Muscle of leg (tissue), 11 donors: ENCODE data around the gene ADGRL3. TPM values are rescaled to one million over a fixed set of nuclear protein-coding genes. Genes with fewer than 3 reads are reported as not detected.

Experiments
- DNase-seq: peaks from one replicate; pipeline ENCODE4 v3.0.0; 2013
- H3K27ac ChIP-seq: one replicate; pipeline ENCODE4 v1.5.1; 2013; ENCODE audit warnings: mild to moderate bottlenecking, low read length, control low read depth
- H3K27me3 ChIP-seq: one replicate; pipeline ENCODE4 v1.6.1; 2013; ENCODE audit warnings: low read length; ENCODE audit not compliant: control insufficient read depth, insufficient read depth
- H3K36me3 ChIP-seq: one replicate; pipeline ENCODE4 v1.6.1; 2013; ENCODE audit warnings: low read length; ENCODE audit not compliant: control insufficient read depth, insufficient read depth
- H3K4me1 ChIP-seq: one replicate; pipeline ENCODE4 v1.6.1; 2013; ENCODE audit warnings: low read length; ENCODE audit not compliant: control insufficient read depth, insufficient read depth
- H3K4me3 ChIP-seq: one replicate; pipeline ENCODE4 v1.5.1; 2013; ENCODE audit warnings: low read length, control low read depth
- H3K9me3 ChIP-seq: replicated peaks from 2 replicates; pipeline ENCODE4 v1.6.1; 2013; ENCODE audit warnings: low read depth, low read length; ENCODE audit not compliant: control insufficient read depth
- WGBS: methylation state at CpG from one replicate; pipeline ENCODE4 v1.1.5; 2013; ENCODE audit warnings: missing lambda C conversion rate; ENCODE audit not compliant: insufficient coverage; 5-methylcytosine and 5-hydroxymethylcytosine counted together
- polyA plus RNA-seq, 8 donors: library from polyadenylated mRNA; unstranded; fragments of 120-200 nt; gene quantifications; one replicate each; pipeline versions ENCODE4 v1.2.1 to v1.2.3, GENCODE V29; 2013; ENCODE audit warnings: inconsistent platforms in 1 of 8, low replicate concordance in 1 of 8; ENCODE audit not compliant: insufficient read length in 8 of 8, insufficient read depth in 1 of 8
- total RNA-seq: library from RNA; stranded (reverse); fragments of 120-200 nt; gene quantifications from one replicate; pipeline ENCODE4 v1.2.4, GENCODE V29; 2013

The ADGRL3 gene
- total and polyA plus RNA-seq, 9 donors: 11.8 to 40.7 (median 24.8) TPM

- Histone ChIP-seq H3K36me3 (no peaks in the 10 kb centered on the region), H3K27ac (no peak overlapping the region), H3K4me1 (peaks cover 2% of the 10 kb centered on the region), H3K9me3 (no peaks in the 10 kb centered on the region), H3K27me3 (no peaks in the 10 kb centered on the region), H3K4me3 (no peak overlapping the region)
- no CpG with 5 or more reads among the region's 1 CpG for WGBS
- no peak for DNase-seq
Observed at GRCh38 chr4:61405307-61405706, 205.2 kb downstream of the ADGRL3 start.

GRCh38 chr4:61406677-61407076 is 206.6 kb downstream of the ADGRL3 start:
- H3K27me3 ChIP-seq: no peaks in the 10 kb centered on the region
- H3K4me1 ChIP-seq: peaks cover 2% of the 10 kb centered on the region
- no peaks in the 10 kb centered on the region for H3K36me3 ChIP-seq
- no peak overlapping the region for H3K4me3 ChIP-seq
- H3K9me3 ChIP-seq: no peaks in the 10 kb centered on the region
- H3K27ac ChIP-seq: no peak overlapping the region
- DNase-seq: no peak
- WGBS: no CpG with 5 or more reads among the region's 2 CpGs

DNA sequence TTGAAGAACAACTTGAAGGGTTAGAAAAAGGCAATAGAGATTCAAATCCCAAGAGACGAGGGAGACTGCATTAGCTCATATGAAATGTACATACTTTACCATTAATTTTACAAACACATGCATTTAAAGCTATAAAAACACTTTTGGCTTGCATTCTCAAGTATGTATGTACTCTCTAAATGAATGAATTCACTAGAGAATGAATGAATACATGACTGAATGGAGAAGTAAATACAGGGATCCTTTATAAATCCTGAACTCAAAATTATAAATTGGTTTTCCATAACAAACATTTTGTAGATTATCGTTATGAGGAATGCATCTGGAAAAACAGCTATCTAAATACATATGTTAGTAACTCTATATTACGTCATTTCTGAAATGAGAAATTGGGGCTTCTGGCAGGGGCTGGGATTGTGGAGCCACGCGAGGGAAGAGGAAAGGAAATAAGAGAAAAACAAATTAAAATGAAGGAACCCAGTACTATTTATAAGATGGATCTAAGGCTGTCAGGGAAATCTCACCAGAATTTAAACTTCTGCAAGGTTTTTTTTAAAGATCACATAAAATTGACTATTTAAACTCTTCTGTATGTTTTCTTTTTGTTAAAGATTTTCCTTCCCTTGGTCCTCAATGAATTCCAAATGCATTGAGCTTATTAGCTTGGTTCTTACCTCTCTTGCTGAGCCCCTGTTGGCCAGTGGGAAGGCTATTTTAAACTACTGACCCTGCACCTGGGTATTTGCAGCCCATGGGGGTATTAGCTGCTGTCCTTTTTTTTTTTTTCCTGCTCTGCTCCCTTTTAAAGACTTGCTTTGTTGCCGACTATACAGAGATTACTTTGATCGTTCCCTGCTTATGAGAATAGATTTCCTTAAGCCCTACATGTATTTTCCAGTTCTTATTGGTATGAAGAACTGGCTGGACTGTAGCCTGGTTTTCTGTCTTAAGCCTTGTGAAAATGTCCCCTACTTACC is 207.8 kb downstream of the ADGRL3 start:
- Histone ChIP-seq H3K9me3 (no peaks in the 10 kb centered on the region), H3K27me3 (no peaks in the 10 kb centered on the region), H3K4me1 (peaks cover 2% of the 10 kb centered on the region), H3K27ac (peak overlapping the region; percentile 73), H3K4me3 (no peak overlapping the region), H3K36me3 (no peaks in the 10 kb centered on the region)
- peak; percentile 88 for DNase-seq
- WGBS: no CpG with 5 or more reads among the region's 7 CpGs

GRCh38 chr4:61408861-61409260 is 208.7 kb downstream of the ADGRL3 start:
- no peak overlapping the region for H3K4me3 ChIP-seq
- no peak for DNase-seq
- H3K36me3 ChIP-seq: no peaks in the 10 kb centered on the region
- no peaks in the 10 kb centered on the region for H3K9me3 ChIP-seq
- H3K4me1 ChIP-seq: peaks cover 2% of the 10 kb centered on the region
- no peaks in the 10 kb centered on the region for H3K27me3 ChIP-seq
- no peak overlapping the region for H3K27ac ChIP-seq

DNA sequence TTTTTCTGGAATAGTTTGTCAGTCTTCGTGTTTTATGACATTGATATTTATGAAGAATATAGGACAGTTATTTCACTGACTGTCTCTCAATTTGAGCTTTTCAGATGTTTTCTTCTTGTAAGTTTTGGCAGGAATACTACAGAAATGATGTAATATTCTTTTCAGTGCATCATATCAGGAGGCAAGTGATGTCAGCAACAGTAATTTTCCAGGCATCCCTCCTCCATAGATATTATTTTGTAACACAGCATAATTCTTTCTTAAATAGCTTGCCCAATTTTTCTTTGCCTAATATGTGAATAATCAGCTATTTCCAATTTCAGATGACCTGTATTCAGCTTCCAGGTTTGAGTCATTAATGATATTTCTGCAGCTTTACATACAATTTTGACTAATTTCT is 211.1 kb downstream of the ADGRL3 start:
- DNase-seq: no peak
- WGBS: no CpG with 5 or more reads among the region's 1 CpG
- no peaks in the 10 kb centered on the region for H3K9me3 ChIP-seq
- H3K4me3 ChIP-seq: no peak overlapping the region
- no peaks in the 10 kb centered on the region for H3K27me3 ChIP-seq
- no peak overlapping the region for H3K27ac ChIP-seq
- no peaks in the 10 kb centered on the region for H3K36me3 ChIP-seq
- peaks cover 2% of the 10 kb centered on the region for H3K4me1 ChIP-seq

GRCh38 chr4:61425315-61425714 is 225.2 kb downstream of the ADGRL3 start:
- Histone ChIP-seq H3K9me3 (no peaks in the 10 kb centered on the region), H3K4me1 (no peaks in the 10 kb centered on the region), H3K36me3 (no peaks in the 10 kb centered on the region), H3K27me3 (no peaks in the 10 kb centered on the region), H3K4me3 (no peak overlapping the region), H3K27ac (no peak overlapping the region)
- no peak for DNase-seq
- WGBS: 100% methylated on average over 3 of the region's 4 CpGs

DNA sequence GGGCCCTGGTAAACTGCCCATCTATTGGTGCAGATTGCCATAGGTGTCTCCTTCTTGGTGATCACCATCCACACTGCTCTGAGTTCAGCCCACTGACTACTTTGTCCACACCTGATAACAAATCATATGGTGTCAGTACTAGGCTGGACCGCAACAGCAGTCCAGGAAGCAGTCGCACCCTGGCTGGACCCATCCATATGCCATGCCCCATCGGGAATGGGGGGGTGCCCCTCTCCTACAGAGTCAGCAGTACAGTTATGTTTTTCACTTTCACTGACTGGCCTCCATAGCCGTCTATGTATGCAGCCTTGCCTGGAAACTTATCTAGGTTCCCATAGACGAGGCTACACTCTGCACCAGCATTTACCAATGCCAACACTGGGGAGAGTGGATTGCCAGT is 226.1 kb downstream of the ADGRL3 start:
- 97% methylated on average over 3 of the region's 5 CpGs for WGBS
- no peaks in the 10 kb centered on the region for H3K27me3 ChIP-seq
- H3K4me1 ChIP-seq: no peaks in the 10 kb centered on the region
- no peaks in the 10 kb centered on the region for H3K36me3 ChIP-seq
- H3K4me3 ChIP-seq: no peak overlapping the region
- no peaks in the 10 kb centered on the region for H3K9me3 ChIP-seq
- H3K27ac ChIP-seq: no peak overlapping the region
- no peak for DNase-seq

DNA sequence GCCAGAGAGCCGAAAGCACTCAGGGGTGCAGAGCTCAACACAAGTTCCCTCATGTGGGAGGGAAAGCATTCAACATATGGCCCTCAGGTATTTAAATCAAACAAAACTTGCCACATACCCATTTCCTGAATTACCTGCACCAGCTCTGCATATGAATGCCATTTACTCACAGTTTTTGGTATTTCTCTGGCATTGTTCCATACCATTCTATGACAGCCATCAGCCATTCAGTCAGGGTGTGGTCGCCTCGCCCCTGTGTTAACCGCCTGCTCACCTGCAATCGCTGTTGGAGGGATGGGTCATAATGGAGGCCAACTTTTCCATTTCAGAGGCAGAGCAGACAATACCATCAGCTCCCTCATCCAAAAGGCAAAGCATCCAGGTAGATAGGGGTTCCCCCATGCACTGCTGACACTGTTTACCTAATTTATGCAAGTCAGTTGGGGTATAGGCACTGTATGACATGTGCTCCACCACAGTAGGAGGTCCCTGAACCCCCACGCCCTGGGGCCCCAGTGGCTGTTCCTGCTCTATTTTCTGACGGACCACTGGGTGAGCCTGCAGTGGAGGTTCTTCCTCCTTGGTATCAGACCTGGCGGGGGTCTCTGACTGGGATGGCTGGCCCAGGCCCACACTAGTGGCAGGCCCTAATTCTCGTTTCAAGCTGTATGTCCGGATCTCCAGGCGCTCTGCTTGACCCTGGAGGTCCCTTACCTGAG is 227.1 kb downstream of the ADGRL3 start:
- H3K4me1 ChIP-seq: no peaks in the 10 kb centered on the region
- no peaks in the 10 kb centered on the region for H3K27me3 ChIP-seq
- no peak overlapping the region for H3K27ac ChIP-seq
- 95% methylated on average over 9 of the region's 11 CpGs for WGBS
- H3K4me3 ChIP-seq: no peak overlapping the region
- no peaks in the 10 kb centered on the region for H3K9me3 ChIP-seq
- H3K36me3 ChIP-seq: no peaks in the 10 kb centered on the region
- no peak for DNase-seq

DNA sequence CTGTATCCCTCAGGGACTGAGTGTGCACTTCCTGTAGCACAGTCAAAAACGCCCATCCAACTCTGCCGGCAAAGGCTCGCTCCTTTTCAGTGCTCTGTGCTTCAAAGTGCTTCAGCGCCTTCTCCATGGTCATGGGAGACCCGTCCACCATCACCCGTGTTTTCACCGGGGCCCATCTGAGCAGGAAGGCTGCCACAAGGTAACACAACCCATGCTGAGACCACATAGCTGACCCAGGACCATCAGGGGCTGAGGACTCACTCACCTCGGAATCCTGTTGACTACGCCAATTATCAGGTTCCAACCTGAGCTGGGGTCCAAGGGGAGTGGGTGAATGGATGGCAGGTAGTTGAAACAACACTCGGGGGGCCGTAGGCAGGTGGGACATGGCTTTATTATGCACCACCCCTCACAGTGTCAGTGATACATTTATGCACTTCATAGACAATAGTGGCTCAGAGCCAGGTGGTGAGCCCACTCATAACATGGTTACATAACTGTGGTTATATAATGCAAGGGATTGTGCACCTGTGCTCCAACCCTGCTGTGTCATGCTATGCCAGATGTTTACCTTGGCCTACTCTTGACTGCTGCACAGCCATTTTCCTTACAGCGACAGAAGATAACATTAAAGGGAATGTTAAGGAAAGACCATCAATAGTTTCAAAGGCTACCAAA is 227.8 kb downstream of the ADGRL3 start:
- Histone ChIP-seq H3K27ac (no peak overlapping the region), H3K36me3 (no peaks in the 10 kb centered on the region), H3K4me1 (no peaks in the 10 kb centered on the region), H3K9me3 (no peaks in the 10 kb centered on the region), H3K27me3 (no peaks in the 10 kb centered on the region), H3K4me3 (no peak overlapping the region)
- WGBS: 88% methylated on average over 7 of the region's 12 CpGs
- no peak for DNase-seq

DNA sequence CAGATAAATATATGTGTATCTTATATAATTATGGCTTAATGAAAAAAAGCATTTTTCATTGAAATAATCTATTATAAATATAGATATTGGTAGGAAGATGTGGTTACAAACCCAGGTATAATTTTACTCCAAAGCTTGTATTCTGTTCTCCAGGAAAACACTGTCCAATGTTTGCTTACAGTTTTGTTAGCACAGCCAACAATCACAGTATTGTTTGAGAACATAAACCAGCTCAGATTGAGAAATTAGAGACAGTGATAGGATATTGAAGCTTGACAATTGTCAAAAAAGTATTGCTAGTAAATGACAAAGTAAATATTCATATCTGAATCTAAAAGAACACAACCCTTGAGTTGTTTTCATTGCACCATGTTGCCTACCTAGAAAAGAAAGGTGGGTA is 228.8 kb downstream of the ADGRL3 start:
- Histone ChIP-seq H3K36me3 (no peaks in the 10 kb centered on the region), H3K4me3 (no peak overlapping the region), H3K4me1 (no peaks in the 10 kb centered on the region), H3K9me3 (no peaks in the 10 kb centered on the region), H3K27me3 (no peaks in the 10 kb centered on the region), H3K27ac (no peak overlapping the region)
- no peak for DNase-seq
